Left ventricle myocardium inferior (tissue), 1 donor: ENCODE data around the gene BTNL2. TPM values are rescaled to one million over a fixed set of nuclear protein-coding genes. Genes with fewer than 3 reads are reported as not detected.
A peak's percentile ranks its signal among the peaks of the same experiment; 100 is the strongest.

Experiments used
- DNase-seq: peaks from one replicate; pipeline ENCODE4 v3.0.0-alpha.2; 2020
- H3K27ac ChIP-seq: fragments of 200-600 bp; replicated peaks from 2 replicates; pipeline ENCODE4 v1.8.0; 2021
- H3K27me3 ChIP-seq: fragments of 200-600 bp; 2 replicates; pipeline ENCODE4 v1.8.0; 2021; ENCODE audit warnings: low read depth
- H3K36me3 ChIP-seq: fragments of 200-600 bp; 2 replicates; pipeline ENCODE4 v1.8.0; 2021
- H3K4me1 ChIP-seq: fragments of 200-600 bp; 2 replicates; pipeline ENCODE4 v1.8.0; 2021
- H3K4me3 ChIP-seq: fragments of 200-600 bp; 2 replicates; pipeline ENCODE4 v1.8.0; 2021; ENCODE audit warnings: mild to moderate bottlenecking, moderate library complexity
- H3K9me3 ChIP-seq: fragments of 200-600 bp; replicated peaks from 2 replicates; pipeline ENCODE4 v1.8.0; 2021
- CTCF ChIP-seq: fragments of 200-600 bp; IDR thresholded peaks from 2 replicates; pipeline ENCODE4 v1.8.0; 2021; ENCODE audit warnings: antibody characterized with exemption, mild to moderate bottlenecking, borderline replicate concordance
- intact Hi-C: fragments of 100-400 bp; cut with micrococcal nuclease; formaldehyde crosslinking; loops from one replicate; pipeline ENCODE4 v1.11.0; 2022
- total RNA-seq: library from RNA; stranded (reverse); fragmentation: NEBNext Ultra II Directional; extraction: Animal tissue kit (Norgen Biotek cat#: 25700); gene quantifications from one replicate; pipeline ENCODE4 v1.2.1, GENCODE V29; 2021
- donor health status: DM: no; HTN: yes; CAD: no; lungs with severe emphysema.

The BTNL2 gene
- total RNA-seq, 1 donor from 2014 or later = not detected

GRCh38 chr6:32402812-32403211, 4.2 kb downstream of the BTNL2 start:
- Histone ChIP-seq H3K27me3 (peaks cover 77% of the 10 kb centered on the region), H3K27ac (no peak overlapping the region), H3K4me3 (no peak overlapping the region), H3K4me1 (no peaks in the 10 kb centered on the region), H3K9me3 (no peaks in the 10 kb centered on the region), H3K36me3 (no peaks in the 10 kb centered on the region)
- intact Hi-C loops = no loop called here
- DNase-seq = no peak
- TF ChIP-seq CTCF = no peak

GRCh38 chr6:32401284-32401963, 5.6 kb downstream of the BTNL2 start:
- H3K27ac ChIP-seq = no peak overlapping the region
- H3K4me3 ChIP-seq = no peak overlapping the region
- intact Hi-C loops = no loop called here
- no peaks in the 10 kb centered on the region for H3K9me3 ChIP-seq
- H3K4me1 ChIP-seq = no peaks in the 10 kb centered on the region
- H3K36me3 ChIP-seq = no peaks in the 10 kb centered on the region
- no peak for TF ChIP-seq CTCF
- DNase-seq = no peak
- peaks cover 63% of the 10 kb centered on the region for H3K27me3 ChIP-seq

GRCh38 chr6:32397252-32397920, 9.6 kb downstream of the BTNL2 start:
- Histone ChIP-seq H3K27ac (no peak overlapping the region), H3K36me3 (no peaks in the 10 kb centered on the region), H3K4me3 (no peak overlapping the region), H3K27me3 (peaks cover 30% of the 10 kb centered on the region), H3K4me1 (peaks cover 15% of the 10 kb centered on the region), H3K9me3 (no peaks in the 10 kb centered on the region)
- no peak for TF ChIP-seq CTCF
- intact Hi-C loops = no loop called here
- DNase-seq = no peak

- peaks cover 21% of the 10 kb centered on the region for H3K27me3 ChIP-seq
- no peaks in the 10 kb centered on the region for H3K36me3 ChIP-seq
- no peak overlapping the region for H3K4me3 ChIP-seq
- no peak overlapping the region for H3K27ac ChIP-seq
- TF ChIP-seq CTCF = no peak
- no peak for DNase-seq
- intact Hi-C loops = no loop called here
- H3K4me1 ChIP-seq = peaks cover 15% of the 10 kb centered on the region
- no peaks in the 10 kb centered on the region for H3K9me3 ChIP-seq
Observed at GRCh38 chr6:32396028-32396427, 11.0 kb downstream of the BTNL2 start.

- H3K4me3 ChIP-seq = peak overlapping the region; percentile 24
- H3K4me1 ChIP-seq = peaks cover 15% of the 10 kb centered on the region
- H3K36me3 ChIP-seq = no peaks in the 10 kb centered on the region
- H3K27me3 ChIP-seq = peaks cover 11% of the 10 kb centered on the region
- no peaks in the 10 kb centered on the region for H3K9me3 ChIP-seq
- intact Hi-C loops = no loop called here
- TF ChIP-seq CTCF = no peak
- H3K27ac ChIP-seq = peak overlapping the region; percentile 76
- no peak for DNase-seq
Observed at GRCh38 chr6:32393665-32394420, 13.1 kb downstream of the BTNL2 start.
